ENCODE results near the gene AGXT. TPM values are rescaled to one million over a fixed set of nuclear protein-coding genes. Genes with fewer than 3 reads are reported as not detected.
"Not testable (repeated sequence)": the region's sequence is repeated elsewhere in the genome, so short reads cannot be mapped to it uniquely, and the experiment has no call there.

Gene AGXT
- total RNA-seq, 1 experiment from 2014 or later = not detected

DNA sequence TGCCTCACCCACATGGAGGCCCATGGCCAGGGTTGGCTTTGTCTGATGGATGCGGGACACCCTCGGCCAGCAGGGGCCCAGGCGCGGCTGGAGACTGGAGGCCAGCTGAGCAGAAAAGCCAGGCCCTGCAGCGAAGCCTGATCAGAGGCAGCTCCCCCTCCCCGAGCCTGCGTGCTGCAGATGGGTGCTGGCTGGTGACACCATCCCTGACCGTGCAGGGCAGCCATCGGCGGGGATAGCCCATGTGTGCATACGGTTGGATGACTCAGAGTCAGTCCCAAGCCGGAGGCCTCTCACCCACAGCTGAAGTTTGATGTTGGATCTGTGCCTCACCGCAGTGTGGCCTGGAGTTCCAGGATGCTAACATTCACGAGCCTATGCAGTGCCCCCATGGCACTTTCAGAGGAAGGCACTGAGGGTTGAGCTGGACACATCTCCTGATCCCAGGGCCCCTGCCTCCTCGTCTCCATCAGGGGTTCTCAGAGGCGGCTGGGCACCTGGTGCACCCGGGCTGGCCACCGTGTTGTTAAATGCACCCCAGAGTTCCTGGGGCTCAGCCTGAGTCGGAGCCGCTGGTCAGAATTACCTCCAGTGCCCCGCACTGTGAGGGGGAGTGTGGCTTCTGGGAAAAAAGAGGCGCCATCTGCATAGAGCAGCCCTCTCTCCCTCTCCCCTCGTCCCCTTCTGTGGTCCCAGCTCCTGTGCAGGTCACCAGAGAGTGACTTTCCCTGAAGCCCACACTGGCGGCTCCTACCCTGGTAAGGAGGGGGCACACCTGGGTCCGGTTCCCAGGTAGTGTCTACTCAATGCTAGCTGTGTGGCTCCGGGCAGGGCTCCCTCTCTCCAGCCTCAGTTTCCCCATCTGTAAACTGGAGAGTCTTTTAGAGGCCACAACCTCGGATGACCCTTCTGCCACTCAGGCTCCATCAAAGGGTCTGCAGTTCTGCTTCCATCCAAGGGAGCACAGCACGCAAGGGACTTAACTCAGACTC lies 29.2 kb upstream of the AGXT start:
- peak; percentile 67 for DNase-seq (ENCODE audit: low read depth)

DNA sequence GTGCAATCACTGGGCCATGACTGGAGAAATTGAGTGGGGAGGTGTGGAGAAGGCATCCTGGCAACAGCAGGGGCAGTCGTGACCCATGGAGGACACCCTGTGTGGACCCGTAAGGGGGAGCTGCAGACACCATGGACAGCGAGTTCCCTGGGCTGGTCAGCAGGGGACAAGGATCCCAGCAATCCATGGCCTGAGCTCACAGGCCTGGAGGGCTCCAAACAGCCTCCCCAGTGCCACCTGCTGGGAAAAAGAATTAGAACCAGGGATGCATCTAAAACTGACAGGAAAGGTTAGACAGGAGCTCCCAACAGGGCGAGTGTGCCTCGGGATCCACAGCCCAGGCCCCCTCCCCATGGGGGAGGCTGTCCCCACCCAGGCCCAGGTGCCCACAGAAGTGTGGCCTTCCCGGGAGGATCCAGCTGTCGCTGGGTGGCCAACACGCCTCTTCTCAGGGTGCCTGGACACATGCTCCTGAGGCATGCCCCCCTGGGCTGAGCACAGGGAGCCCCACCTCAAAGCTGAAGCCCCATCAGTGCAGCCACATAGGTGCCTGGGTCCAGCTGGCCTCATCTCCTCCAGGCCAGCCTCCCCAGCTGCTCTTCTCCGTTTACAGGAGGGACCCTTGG lies 28.1 kb upstream of the AGXT start:
- peak; percentile 72 for DNase-seq (ENCODE audit: low read depth)

DNA sequence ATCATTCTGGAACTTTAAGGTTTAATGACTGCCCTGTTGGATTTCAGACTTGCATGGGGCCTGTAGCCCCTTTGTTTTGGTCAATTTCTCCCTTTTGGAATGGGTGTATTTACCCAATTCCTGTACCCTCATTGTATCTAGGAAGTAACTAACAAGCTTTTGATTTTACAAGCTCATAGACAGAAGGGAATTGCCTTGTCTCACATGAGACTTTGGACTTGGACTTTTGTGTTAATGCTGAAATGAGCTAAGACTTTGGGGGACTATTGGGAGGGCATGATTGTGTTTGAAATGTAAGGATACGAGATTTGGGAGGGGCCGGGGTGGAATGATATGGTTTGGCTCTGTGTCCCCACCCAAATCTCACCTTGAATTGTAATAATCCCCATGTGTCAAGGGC lies 22.3 kb upstream of the AGXT start:
- DNase-seq (ENCODE audit: low read depth) = not testable (repeated sequence)

DNA sequence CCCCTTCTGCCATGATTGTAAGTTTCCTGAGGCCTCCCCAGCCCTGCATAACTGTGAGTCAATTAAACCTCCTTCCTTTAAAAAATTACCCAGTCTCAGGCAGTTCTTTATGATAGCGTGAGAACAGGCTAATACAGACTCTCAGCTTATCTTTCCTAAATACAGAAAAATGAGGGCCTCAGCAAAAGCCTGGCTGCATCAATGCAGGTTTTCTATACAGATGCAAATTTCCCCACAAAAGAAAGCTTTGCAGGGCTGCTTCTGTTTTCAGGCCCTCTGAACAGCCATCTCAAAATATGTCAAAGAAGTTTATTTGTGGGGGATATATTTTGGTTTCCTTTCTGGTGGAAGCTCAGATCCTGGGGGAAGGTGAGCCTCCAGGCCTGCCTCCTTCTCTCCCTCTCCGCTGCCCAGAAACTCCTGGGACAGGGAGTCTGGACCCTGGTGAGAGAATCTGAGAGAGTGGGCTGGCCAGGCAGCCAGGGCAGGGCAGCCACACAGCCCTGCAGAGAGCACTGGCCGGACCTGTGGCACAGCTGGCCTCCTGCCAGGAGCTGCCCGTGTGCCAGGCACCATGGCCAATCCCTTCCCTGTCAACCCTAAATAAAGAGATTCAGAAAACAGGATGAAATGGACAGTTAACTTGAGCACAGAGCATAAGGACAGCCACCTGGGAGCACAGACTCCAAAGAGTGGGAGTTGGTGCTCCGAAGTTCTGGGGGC lies 21.6 kb upstream of the AGXT start:
- no peak for DNase-seq (ENCODE audit: low read depth)

DNA sequence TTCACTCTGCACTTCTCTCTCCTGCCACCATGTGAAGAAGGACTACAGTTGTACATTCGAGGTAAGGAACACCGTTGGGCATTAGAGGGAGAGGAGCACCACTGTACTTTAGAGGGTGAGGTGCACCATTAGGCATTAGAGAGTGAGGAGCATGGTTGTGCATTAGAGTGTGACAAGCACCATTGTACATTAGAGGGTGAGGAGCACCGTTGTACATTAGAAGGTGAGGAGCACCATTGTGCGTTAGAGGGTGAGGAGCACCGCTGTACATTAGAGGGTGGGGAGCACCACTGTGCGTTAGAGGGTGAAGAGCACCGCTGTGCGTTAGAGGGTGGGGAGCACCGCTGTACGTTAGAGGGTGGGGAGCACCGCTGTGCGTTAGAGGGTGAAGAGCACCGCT lies 20.8 kb upstream of the AGXT start:
- no peak for DNase-seq (ENCODE audit: low read depth)

DNA sequence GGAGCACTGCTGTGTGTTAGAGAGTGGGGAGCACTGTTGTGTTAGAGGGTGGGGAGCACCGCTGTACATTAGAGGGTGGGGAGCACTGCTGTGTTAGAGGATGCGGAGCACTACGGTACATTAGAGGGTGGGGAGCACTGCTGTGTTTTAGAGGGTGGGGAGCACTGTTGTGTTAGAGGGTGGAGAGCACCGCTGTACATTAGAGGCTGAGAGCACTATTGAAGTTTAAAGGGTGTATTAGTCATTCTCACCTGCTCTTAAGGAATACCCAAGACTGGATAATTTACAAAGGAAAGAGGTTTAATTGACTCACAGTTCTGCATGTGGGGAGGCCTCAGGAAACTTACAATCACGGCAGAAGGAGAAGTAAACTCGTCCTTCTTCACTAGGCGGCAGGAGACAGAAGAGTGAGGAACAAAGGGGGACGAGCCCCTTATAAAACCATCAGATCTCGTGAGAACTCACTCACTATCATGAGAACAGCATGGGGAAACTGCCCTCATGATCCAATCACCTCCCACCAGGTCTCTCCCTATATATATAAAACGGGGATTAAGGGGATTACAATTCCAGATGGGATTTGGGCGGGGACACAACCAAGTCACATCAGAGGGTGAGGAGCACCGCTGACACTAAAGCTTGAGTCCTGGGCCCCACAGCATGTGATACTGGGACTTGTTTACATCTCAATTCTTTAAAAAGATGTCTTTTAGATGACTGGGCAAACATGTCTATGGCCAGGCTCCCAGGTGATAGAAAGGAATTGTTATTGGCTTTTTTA lies 19.5 kb upstream of the AGXT start:
- DNase-seq (ENCODE audit: low read depth) = no peak

DNA sequence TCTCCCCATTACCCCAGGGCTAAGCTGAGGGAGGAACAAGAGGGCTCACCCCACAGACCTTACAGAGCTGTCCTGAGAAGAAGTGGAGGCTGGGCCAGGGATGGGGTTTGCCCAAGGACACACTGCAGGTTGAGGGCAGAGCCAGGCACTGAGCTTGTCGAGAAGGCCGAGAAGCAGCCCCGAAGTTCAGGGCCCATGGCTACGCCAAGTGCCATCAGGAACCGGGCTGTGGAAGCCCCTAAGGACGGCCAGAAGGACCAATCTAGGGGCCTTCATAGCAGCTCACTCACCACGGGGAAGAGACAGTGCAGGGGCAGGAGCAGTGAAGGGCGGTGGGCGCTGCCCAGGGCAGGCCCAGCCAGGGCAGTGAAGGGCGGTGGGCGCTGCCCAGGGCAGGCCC lies 18.6 kb upstream of the AGXT start:
- DNase-seq (ENCODE audit: low read depth) = no peak

DNA sequence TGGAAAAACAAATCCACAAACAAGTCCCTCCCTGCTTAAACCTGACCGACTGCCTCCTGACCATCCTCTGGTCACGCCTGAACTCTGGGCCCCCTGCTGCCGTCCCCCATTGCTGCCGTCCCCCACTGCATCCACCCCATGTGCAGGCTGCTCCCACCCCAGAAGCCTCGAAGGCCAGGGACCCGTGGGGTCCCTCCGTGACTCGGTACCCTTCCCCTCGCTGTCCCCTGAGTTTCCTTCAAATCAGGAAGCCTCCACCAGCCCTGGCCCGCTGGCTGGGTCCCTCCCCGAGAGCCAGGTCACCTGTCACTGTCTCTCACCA lies 17.9 kb upstream of the AGXT start:
- no peak for DNase-seq (ENCODE audit: low read depth)

DNA sequence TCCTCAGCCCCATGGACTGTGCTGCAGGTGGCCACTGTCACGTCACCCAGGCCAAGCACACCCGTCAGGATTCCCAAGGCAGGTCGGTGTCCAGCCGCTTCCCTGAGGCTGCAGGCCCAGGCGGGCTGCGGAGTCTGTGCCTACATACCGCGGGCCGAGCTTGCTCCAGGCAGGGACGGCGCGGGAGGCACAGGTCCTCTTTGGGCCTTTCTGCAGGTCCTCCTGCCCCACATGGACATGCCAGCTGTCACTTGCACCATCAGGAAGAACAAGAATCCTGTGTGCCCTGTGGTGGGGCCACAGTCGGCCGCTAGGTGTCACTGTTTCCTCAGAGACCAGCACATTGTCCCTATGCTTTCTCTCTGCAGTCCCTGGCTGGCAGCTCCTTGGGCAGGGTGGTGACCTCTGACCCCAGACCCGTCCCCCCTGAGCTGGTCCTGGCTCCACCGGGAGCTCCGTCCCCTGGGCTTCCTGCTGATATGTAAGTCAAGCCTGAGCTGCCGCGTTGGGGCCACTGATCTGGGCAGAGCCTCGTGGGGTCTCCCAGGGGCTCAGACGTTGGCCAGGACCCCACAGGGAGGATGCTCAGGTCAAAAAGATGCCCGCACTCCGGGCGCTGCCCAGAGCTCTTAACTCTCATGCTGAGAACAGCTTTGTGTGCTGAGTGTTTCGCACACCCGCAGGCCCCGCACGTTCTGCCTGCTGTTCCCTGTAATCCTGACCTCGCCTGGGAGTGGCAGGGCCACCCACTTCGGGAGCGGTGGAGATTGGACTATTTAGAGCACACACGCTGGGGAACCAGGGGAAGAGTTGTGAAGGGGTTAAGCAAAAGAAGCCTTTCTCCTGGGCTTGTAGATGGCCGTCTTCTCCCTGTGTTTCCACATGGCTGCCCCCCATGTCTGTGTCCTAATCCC lies 17.3 kb upstream of the AGXT start:
- DNase-seq (ENCODE audit: low read depth) = peak; percentile 70

DNA sequence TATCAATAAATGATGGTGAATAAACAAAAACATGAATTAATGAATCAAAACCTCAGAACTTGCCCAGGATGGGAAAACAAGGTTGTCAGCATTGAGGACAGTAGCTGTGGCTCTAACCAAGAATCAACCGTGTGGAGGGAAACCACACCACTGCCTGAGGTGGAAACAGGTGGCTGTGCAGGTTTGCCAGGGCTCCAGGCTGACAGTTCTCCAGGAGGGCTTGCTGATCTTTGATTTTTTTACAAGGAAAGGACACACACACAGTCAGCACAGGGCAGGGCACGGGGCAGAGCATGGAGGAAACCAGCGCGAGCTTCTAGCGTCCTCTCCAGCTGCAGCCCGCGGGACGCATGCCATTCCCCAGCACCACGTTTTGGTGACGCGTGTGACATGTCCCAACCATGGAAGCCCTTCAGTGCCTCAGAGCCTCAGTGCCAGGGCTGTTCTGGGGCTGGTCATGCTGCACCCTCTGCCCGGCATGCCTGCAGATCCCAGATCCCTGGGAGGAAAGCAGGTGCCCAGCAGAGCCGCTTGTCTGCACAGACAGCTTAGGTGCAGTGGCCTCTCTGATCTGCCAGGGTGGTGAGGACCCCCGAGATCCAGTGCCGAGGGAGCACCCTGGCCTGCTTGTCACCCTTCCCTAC lies 15.8 kb upstream of the AGXT start:
- no peak for DNase-seq (ENCODE audit: low read depth)

DNA sequence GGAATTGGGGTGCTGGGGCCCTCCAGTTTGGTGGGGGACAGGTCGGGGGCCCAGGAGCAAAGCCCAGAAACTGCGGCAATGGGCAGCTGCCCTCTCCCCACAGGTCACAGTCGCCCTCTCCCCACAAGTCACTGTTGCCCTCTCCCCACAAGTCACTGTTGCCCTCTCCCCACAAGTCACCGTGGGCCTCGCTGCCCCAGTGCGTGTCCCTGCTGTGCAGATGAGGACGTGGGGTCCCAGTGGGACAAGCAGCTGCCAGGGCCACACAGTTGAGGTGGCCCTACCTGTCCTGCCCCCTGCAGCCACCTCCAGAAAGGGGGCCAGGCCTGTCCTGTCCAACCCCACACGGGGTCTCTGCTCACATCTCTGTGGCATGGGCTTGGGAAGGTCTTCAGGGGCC lies 13.0 kb upstream of the AGXT start:
- no peak for DNase-seq (ENCODE audit: low read depth)

DNA sequence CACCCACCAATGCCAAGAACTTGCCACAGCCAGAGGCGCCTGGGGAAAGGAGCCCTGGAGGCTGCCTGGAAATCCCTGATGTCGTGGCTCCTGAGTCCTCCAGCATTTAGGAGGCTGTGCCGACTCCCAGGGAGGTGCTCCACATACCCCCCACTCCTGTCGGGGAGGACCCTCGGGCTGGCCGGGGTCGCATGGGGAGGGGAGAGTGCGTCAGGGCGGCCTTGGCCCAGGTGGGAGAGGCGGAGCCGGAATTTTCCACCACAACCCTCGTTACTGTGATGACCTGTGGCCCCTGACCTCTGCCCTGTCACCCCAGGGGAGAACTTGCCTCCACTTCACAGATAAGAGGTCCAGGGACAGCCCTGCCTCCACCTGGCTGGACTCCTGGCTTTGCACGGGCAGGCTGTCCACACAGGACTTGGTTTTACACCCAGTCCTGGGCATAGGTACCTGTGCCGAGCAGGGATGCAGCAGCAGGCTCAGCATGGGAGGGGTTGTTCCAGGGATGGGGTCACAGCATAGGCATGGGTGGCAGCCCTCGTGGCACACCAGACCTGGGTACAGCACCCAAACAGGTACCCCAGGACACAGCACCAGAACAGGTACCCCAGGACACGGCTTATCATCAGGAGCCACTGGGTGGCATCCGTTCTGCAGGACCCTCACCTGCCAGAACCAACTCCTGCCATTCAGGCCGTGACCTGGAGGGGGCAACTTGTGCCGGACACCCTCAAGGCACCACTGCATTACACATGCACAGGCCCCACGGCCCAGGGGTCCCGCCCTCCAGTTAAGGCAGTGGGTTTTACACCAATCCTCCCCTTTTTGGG lies 12.3 kb upstream of the AGXT start:
- peak; percentile 26 for DNase-seq (ENCODE audit: low read depth)

DNA sequence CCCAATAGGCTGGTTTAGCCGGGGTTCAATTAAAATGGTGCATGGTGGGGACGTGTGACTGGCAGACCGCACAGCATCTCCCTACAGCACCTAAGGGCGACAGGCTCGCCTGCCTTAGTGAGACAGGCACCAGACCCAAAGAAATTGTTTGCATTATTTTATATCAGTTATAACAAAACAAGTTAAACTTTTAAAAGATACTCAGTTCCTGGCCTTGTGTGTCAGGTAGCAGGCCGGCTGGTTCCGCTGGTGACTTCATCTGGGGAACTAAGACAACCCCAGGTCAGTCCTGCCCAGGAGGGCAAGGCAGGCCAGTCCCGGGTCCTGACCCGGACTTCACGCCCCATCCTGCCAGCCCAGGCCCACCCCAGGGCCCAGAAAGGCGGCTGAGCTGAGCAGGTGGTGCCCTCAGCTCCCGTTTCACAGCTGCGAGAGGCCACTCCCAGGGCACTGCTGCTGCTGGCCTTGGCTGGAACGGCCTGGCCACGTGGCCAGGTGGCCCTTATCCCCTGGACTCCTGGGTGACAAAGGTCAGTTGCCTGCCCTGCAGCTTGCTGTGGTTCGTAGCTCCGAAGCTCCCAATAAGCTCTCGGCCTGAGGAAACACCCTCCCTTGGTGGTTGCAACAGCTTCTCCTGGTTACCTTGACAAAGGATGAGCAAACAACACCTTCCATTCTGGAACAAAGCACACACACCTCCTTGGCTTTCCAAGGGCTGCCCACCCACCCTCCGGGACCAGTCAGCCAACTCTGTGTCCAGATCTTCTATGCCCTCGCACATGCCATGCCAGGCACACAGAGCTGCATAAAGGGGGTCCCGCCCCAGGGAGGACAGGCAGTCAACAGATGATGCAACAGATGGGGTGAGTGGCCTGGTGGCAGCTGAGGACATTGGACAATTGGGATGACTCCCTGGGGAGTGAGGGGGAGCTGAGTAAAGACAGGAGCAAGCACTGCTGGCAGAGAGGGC lies 11.3 kb upstream of the AGXT start:
- no peak for DNase-seq (ENCODE audit: low read depth)

DNA sequence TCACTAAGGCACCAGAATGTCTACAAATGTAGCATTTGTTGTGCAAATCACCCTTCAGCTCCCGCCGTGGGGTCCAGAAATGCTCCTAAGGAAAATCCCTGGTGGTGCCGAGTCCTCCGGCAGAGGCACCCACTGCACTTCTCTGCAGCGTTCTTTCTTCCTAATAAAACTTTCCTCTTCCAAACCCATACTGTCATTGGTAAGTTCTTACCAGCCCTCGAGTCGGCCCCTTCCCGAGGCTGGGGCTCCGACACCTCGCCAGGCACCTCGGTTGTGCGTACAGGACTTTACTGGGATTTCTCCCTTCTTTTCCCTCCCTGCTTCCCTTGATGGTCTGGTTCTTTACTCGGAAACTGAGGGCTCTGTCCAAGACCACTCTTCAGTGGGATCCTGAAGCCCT lies 10.3 kb upstream of the AGXT start:
- no peak for DNase-seq (ENCODE audit: low read depth)

DNA sequence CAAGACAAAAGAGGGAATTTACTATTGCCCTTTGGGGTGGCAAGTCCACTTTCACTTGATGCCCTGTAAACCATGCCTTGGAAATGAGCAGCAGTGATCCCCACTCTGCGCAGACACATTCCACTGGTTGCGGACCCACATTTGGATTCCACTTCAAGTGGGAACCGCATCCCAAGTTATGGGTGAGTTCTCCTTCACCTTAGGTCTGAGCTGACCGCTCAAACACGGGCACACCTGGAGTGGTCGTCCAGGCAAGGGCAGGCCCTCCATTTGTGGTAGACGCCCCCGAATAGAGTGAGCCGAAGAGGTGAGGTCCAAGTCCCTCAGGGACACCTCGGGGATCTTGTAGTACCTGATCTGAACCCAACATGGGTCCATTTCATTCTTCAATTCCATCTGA lies 9.8 kb upstream of the AGXT start:
- DNase-seq (ENCODE audit: low read depth) = no peak

DNA sequence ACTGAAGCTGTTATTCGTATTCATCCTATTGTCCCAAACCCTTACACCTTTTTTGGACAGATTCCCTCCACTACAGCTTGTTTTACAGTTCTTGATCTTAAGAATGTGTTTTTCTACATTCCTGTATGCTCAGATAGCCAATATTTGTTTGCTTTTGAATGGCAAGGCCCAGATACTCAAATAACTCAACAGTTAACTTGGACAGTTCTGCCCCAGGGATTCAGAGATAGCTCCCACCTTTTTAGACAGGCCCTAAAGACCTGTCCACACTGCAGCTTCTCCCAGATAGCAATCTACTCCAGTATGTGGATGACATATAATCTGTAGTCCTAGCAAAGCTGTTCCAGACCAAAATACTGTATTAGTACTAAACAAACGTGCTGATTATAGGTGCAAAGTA lies 7.1 kb upstream of the AGXT start:
- DNase-seq (ENCODE audit: low read depth) = no peak

DNA sequence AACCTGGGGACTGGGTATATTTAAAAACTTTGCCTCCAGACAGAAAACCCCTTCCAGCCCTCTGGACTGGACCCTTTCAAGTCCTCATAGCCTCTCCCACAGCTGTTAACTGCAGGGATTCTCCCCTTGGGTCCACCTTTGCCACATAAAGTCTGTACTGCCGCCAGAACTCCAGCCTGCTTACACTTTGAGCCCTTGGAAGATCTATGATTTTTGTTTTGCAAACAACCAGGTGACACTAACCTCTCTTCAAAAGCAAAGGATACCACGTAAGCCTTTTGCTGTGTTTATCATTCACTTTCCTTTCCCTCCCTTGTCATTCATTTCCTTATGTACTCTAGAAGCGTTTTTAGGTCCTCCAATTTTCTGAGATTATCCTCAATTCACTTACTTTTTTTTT lies 4.1 kb upstream of the AGXT start:
- DNase-seq (ENCODE audit: low read depth) = no peak

DNA sequence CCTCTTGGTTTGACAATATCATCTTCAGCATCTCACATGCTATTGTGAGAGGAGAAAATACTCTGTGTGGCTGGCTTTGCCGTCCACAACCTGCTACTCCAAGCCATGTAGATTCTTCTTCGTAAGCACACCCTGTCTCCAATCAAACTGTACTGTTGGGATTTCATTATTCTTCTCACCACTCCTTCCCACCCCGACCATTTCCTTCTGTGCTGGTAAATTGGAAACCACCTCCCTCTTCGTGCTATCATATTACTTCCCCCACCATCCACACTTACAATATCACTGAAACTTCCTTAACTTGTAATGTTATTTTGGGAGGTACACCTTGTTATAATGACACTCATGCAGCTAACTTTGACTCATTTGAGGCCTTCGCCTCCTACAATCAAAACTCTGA lies 3.2 kb upstream of the AGXT start:
- DNase-seq (ENCODE audit: low read depth) = no peak
